Prostate gland (tissue), 2 donors: ENCODE results near the gene MTMR6. TPM values are rescaled to one million over a fixed set of nuclear protein-coding genes. Genes with fewer than 3 reads are reported as not detected.

Source experiments
- DNase-seq: peaks from one replicate; pipeline ENCODE4 v3.0.0-alpha.2; 2019; ENCODE audit warnings: low spot score
- H3K27ac ChIP-seq, 2 donors: fragments of 200-600 bp; sonication (generic); 2 replicates each; pipeline ENCODE4 v1.5.1; 2017 to 2019
- H3K27me3 ChIP-seq: fragments of 200-600 bp; sonication (generic); replicated peaks from 2 replicates; pipeline ENCODE4 v1.5.1; 2019; ENCODE audit not compliant: insufficient read depth
- H3K36me3 ChIP-seq, 2 donors: fragments of 200-600 bp; sonication (generic); 1 replicate in 1 of 2; 2 replicates in 1 of 2; pipeline versions ENCODE4 v1.5.1 to v1.8.1; 2017 to 2019
- H3K4me1 ChIP-seq: fragments of 200-600 bp; sonication (generic); replicated peaks from 2 replicates; pipeline ENCODE4 v1.5.1; 2019
- H3K4me3 ChIP-seq, 2 donors: fragments of 200-600 bp; sonication (generic); 2 replicates each; pipeline ENCODE4 v1.5.1; 2017 to 2019
- H3K9me3 ChIP-seq: fragments of 200-600 bp; sonication (generic); 2 replicates; pipeline ENCODE4 v1.5.1; 2017
- CTCF ChIP-seq, 4 experiments: fragments of 200-600 bp in 2 of 4; fragments of 450-650 bp in 2 of 4; sonication (generic) in 2 of 4; IDR thresholded peaks; 1 replicate in 3 of 4; 2 replicates in 1 of 4; pipeline ENCODE4 v1.5.1; 2016 to 2019; ENCODE audit warnings: antibody characterized with exemption in 4 of 4, mild to moderate bottlenecking in 2 of 4, moderate library complexity in 2 of 4
- POLR2A ChIP-seq: fragments of 450-650 bp; IDR thresholded peaks from one replicate; pipeline ENCODE4 v1.6.1; 2016; ENCODE audit warnings: antibody characterized with exemption, mild to moderate bottlenecking
- POLR2AphosphoS5 ChIP-seq: sonication (generic); formaldehyde crosslinking; IDR thresholded peaks from one replicate; pipeline ENCODE4 v1.6.1; 2017; ENCODE audit warnings: antibody characterized with exemption
- WGBS: methylation state at CpG from one replicate; pipeline ENCODE4 v1.1.5; 2018; 5-methylcytosine and 5-hydroxymethylcytosine counted together
- intact Hi-C: fragments of 100-400 bp; cut with DNase I; formaldehyde crosslinking; loops from one replicate; pipeline ENCODE4 v1.14.2; 2022
- total RNA-seq, 2 donors: library from RNA; depleted of rRNA; stranded (reverse); fragments of >200 nt; gene quantifications; one replicate each; pipeline ENCODE4 v1.1.0, GENCODE V29; 2016

Gene MTMR6
- total RNA-seq, 2 donors from 2014 or later, result 12.7 to 17.1 TPM

- no peak overlapping the region for H3K27ac ChIP-seq
- intact Hi-C loops, result no loop called here
- H3K36me3 ChIP-seq, result no peaks in the 10 kb centered on the region
- 61% methylated on average over 2 of the region's 2 CpGs for WGBS
- H3K4me1 ChIP-seq, result no peaks in the 10 kb centered on the region
- no peaks in the 10 kb centered on the region for H3K9me3 ChIP-seq
- H3K4me3 ChIP-seq, result no peak overlapping the region
- TF ChIP-seq POLR2A (no peak), CTCF (IDR thresholded peaks at IDR 0.05) (no peak), POLR2AphosphoS5 (no peak)
- H3K27me3 ChIP-seq, result no peaks in the 10 kb centered on the region
- DNase-seq, result peak; percentile 11
Measured at GRCh38 chr13:25213715-25214114, 73.6 kb downstream of the MTMR6 start.

- Histone ChIP-seq H3K4me3 (no peak overlapping the region), H3K36me3 (no peaks in the 10 kb centered on the region), H3K27me3 (no peaks in the 10 kb centered on the region), H3K4me1 (no peaks in the 10 kb centered on the region), H3K27ac (no peak overlapping the region), H3K9me3 (no peaks in the 10 kb centered on the region)
- intact Hi-C loops, result no loop called here
- no peak for DNase-seq
- 74% methylated on average over 13 of the region's 13 CpGs for WGBS
- TF ChIP-seq POLR2A (no peak), CTCF (IDR thresholded peaks at IDR 0.05) (no peak), POLR2AphosphoS5 (no peak)
Measured at GRCh38 chr13:25210842-25211569, 76.3 kb downstream of the MTMR6 start.

GRCh38 chr13:25207291-25207810, 79.9 kb downstream of the MTMR6 start:
- intact Hi-C loops, result no loop called here
- no peaks in the 10 kb centered on the region for H3K9me3 ChIP-seq
- WGBS, result 88% methylated on average over 8 of the region's 8 CpGs
- H3K36me3 ChIP-seq, result no peaks in the 10 kb centered on the region
- TF ChIP-seq POLR2A (no peak), POLR2AphosphoS5 (no peak)
- DNase-seq, result no peak
- no peaks in the 10 kb centered on the region for H3K27me3 ChIP-seq
- no peaks in the 10 kb centered on the region for H3K4me1 ChIP-seq
- no peak overlapping the region for H3K4me3 ChIP-seq
- no peak overlapping the region for H3K27ac ChIP-seq

GRCh38 chr13:25204863-25205262, 82.4 kb downstream of the MTMR6 start:
- H3K27ac ChIP-seq, result no peak overlapping the region
- DNase-seq, result no peak
- no peaks in the 10 kb centered on the region for H3K27me3 ChIP-seq
- H3K9me3 ChIP-seq, result no peaks in the 10 kb centered on the region
- 74% methylated on average over 4 of the region's 4 CpGs for WGBS
- no peaks in the 10 kb centered on the region for H3K4me1 ChIP-seq
- intact Hi-C loops, result no loop called here
- H3K4me3 ChIP-seq, result no peak overlapping the region
- H3K36me3 ChIP-seq, result no peaks in the 10 kb centered on the region
- TF ChIP-seq POLR2A (no peak), CTCF (IDR thresholded peaks at IDR 0.05) (no peak), POLR2AphosphoS5 (no peak)

GRCh38 chr13:25203127-25203740, 84.1 kb downstream of the MTMR6 start:
- Histone ChIP-seq H3K4me3 (no peak overlapping the region), H3K4me1 (no peaks in the 10 kb centered on the region), H3K9me3 (no peaks in the 10 kb centered on the region), H3K27me3 (no peaks in the 10 kb centered on the region), H3K27ac (no peak overlapping the region), H3K36me3 (no peaks in the 10 kb centered on the region)
- TF ChIP-seq POLR2AphosphoS5, result no peak
- intact Hi-C loops, result no loop called here
- DNase-seq, result no peak
- WGBS, result 45% methylated on average over 17 of the region's 17 CpGs
